ENCODE results near the gene SAMD15.

Gene SAMD15

GRCh38 chr14:77424862-77425261 lies 47.7 kb downstream of the SAMD15 start:
- no peak overlapping the region for H3K4ac ChIP-seq (ENCODE audit: low read depth in 1 of 2, low read length in 2 of 2)
- no peak overlapping the region for H3K9ac ChIP-seq (ENCODE audit: low read length)
- H3K4me3 ChIP-seq (ENCODE audit: insufficient read depth in 1 of 2, low read depth in 1 of 2, low read length in 2 of 2) = no peak overlapping the region
- H3K4me2 ChIP-seq (ENCODE audit: low read length, poor library complexity, severe bottlenecking) = no peak overlapping the region
- H3K14ac ChIP-seq (ENCODE audit: low read length in 2 of 2) = no peak overlapping the region
- H2AFZ ChIP-seq (ENCODE audit: low read depth, low read length) = no peak overlapping the region
- H2BK15ac ChIP-seq (ENCODE audit: low read depth, poor library complexity, severe bottlenecking) = no peak overlapping the region
- H2BK5ac ChIP-seq (ENCODE audit: low read depth, low read length, poor library complexity, severe bottlenecking) = no peak overlapping the region
- H2BK120ac ChIP-seq (ENCODE audit: low read depth, low read length) = no peak overlapping the region
- H3K4me1 ChIP-seq (ENCODE audit: control insufficient read depth, insufficient read depth, low read depth, low read length) = no peaks in the 10 kb centered on the region
- H3K79me1 ChIP-seq (replicated peaks; ENCODE audit: low read length, poor library complexity, severe bottlenecking) = no peaks in the 10 kb centered on the region
- no peak for DNase-seq
- no peak overlapping the region for H3K23ac ChIP-seq (ENCODE audit: low read length in 2 of 2)
- no peak overlapping the region for H2AK5ac ChIP-seq (ENCODE audit: low read length, severe bottlenecking)
- H3K27me3 ChIP-seq (ENCODE audit: control insufficient read depth in 1 of 2, insufficient read depth in 1 of 2, low read length in 2 of 2) = no peaks in the 10 kb centered on the region
- peaks cover 13% of the 10 kb centered on the region for H3K9me3 ChIP-seq (ENCODE audit: control insufficient read depth, low read length)
- peaks cover 34 to 91% of the 10 kb centered on the region in 2 experiments for H3K36me3 ChIP-seq (ENCODE audit: control insufficient read depth in 1 of 2, insufficient read depth in 2 of 2, low read depth in 1 of 2, low read length in 2 of 2)
- no peak overlapping the region for H3K18ac ChIP-seq (ENCODE audit: low read depth in 1 of 2, low read length in 2 of 2)
- 92% methylated on average over 3 of the region's 3 CpGs for WGBS
- no peak overlapping the region for H4K8ac ChIP-seq (ENCODE audit: low read length)
- H3K27ac ChIP-seq (ENCODE audit: low read length, poor library complexity, severe bottlenecking) = no peak overlapping the region
- H4K91ac ChIP-seq (ENCODE audit: low read length) = no peak overlapping the region
- H2BK12ac ChIP-seq (ENCODE audit: low read length in 2 of 2) = no peak overlapping the region

GRCh38 chr14:77426396-77426795 lies 49.2 kb downstream of the SAMD15 start:
- WGBS = 91% methylated on average over 2 of the region's 3 CpGs
- Histone ChIP-seq H4K91ac (ENCODE audit: low read length) (no peak overlapping the region), H3K4me1 (ENCODE audit: control insufficient read depth, insufficient read depth, low read depth, low read length) (no peaks in the 10 kb centered on the region)

GRCh38 chr14:77436042-77436441 lies 58.9 kb downstream of the SAMD15 start:
- H3K18ac ChIP-seq (ENCODE audit: low read depth in 1 of 2, low read length in 2 of 2) = no peak overlapping the region
- no peak overlapping the region for H3K4ac ChIP-seq (ENCODE audit: low read depth in 1 of 2, low read length in 2 of 2)
- no peaks in the 10 kb centered on the region for H3K79me1 ChIP-seq (replicated peaks; ENCODE audit: low read length, poor library complexity, severe bottlenecking)
- H4K91ac ChIP-seq (ENCODE audit: low read length) = no peak overlapping the region
- no peak overlapping the region for H3K4me2 ChIP-seq (ENCODE audit: low read length, poor library complexity, severe bottlenecking)
- no peak overlapping the region for H3K4me3 ChIP-seq (ENCODE audit: insufficient read depth in 1 of 2, low read depth in 1 of 2, low read length in 2 of 2)
- 100% methylated on average over 3 of the region's 3 CpGs for WGBS
- no peak overlapping the region for H3K27ac ChIP-seq (ENCODE audit: low read length, poor library complexity, severe bottlenecking)
- no peak overlapping the region for H2BK5ac ChIP-seq (ENCODE audit: low read depth, low read length, poor library complexity, severe bottlenecking)
- no peak overlapping the region for H2BK15ac ChIP-seq (ENCODE audit: low read depth, poor library complexity, severe bottlenecking)
- no peak overlapping the region for H2AFZ ChIP-seq (ENCODE audit: low read depth, low read length)
- no peaks in the 10 kb centered on the region for H3K9me3 ChIP-seq (ENCODE audit: control insufficient read depth, low read length)
- no peak overlapping the region for H3K9ac ChIP-seq (ENCODE audit: low read length)
- H3K27me3 ChIP-seq (ENCODE audit: control insufficient read depth in 1 of 2, insufficient read depth in 1 of 2, low read length in 2 of 2) = no peaks in the 10 kb centered on the region
- no peak for DNase-seq
- H2BK120ac ChIP-seq (ENCODE audit: low read depth, low read length) = no peak overlapping the region
- no peak overlapping the region for H2AK5ac ChIP-seq (ENCODE audit: low read length, severe bottlenecking)
- no peaks in the 10 kb centered on the region for H3K4me1 ChIP-seq (ENCODE audit: control insufficient read depth, insufficient read depth, low read depth, low read length)
- no peak overlapping the region for H3K14ac ChIP-seq (ENCODE audit: low read length in 2 of 2)
- no peak overlapping the region for H2BK12ac ChIP-seq (ENCODE audit: low read length in 2 of 2)
- H3K36me3 ChIP-seq (ENCODE audit: control insufficient read depth in 1 of 2, insufficient read depth in 2 of 2, low read depth in 1 of 2, low read length in 2 of 2) = peaks cover 13 to 87% of the 10 kb centered on the region in 2 experiments
- H4K8ac ChIP-seq (ENCODE audit: low read length) = no peak overlapping the region
- no peak overlapping the region for H3K23ac ChIP-seq (ENCODE audit: low read length in 2 of 2)

More at GRCh38 chr14:77426396-77426795, 49.2 kb downstream of the SAMD15 start:
- Histone ChIP-seq H2BK5ac (ENCODE audit: low read depth, low read length, poor library complexity, severe bottlenecking) (no peak overlapping the region), H2AK5ac (ENCODE audit: low read length, severe bottlenecking) (no peak overlapping the region), H3K27me3 (ENCODE audit: control insufficient read depth in 1 of 2, insufficient read depth in 1 of 2, low read length in 2 of 2) (no peaks in the 10 kb centered on the region), H2AFZ (ENCODE audit: low read depth, low read length) (no peak overlapping the region), H3K18ac (ENCODE audit: low read depth in 1 of 2, low read length in 2 of 2) (no peak overlapping the region), H3K9ac (ENCODE audit: low read length) (no peak overlapping the region), H2BK120ac (ENCODE audit: low read depth, low read length) (no peak overlapping the region), H3K4me2 (ENCODE audit: low read length, poor library complexity, severe bottlenecking) (no peak overlapping the region), H3K14ac (ENCODE audit: low read length in 2 of 2) (no peak overlapping the region), H2BK15ac (ENCODE audit: low read depth, poor library complexity, severe bottlenecking) (no peak overlapping the region), H3K23ac (ENCODE audit: low read length in 2 of 2) (no peak overlapping the region), H3K27ac (ENCODE audit: low read length, poor library complexity, severe bottlenecking) (no peak overlapping the region), H3K4ac (ENCODE audit: low read depth in 1 of 2, low read length in 2 of 2) (no peak overlapping the region), H3K79me1 (replicated peaks; ENCODE audit: low read length, poor library complexity, severe bottlenecking) (no peaks in the 10 kb centered on the region), H2BK12ac (ENCODE audit: low read length in 2 of 2) (no peak overlapping the region), H4K8ac (ENCODE audit: low read length) (no peak overlapping the region), H3K9me3 (ENCODE audit: control insufficient read depth, low read length) (no peaks in the 10 kb centered on the region), H3K4me3 (ENCODE audit: insufficient read depth in 1 of 2, low read depth in 1 of 2, low read length in 2 of 2) (no peak overlapping the region), H3K36me3 (ENCODE audit: control insufficient read depth in 1 of 2, insufficient read depth in 2 of 2, low read depth in 1 of 2, low read length in 2 of 2) (peaks cover 34 to 94% of the 10 kb centered on the region in 2 experiments)
- DNase-seq = no peak

- Histone ChIP-seq H3K9ac (ENCODE audit: low read length) (no peak overlapping the region), H2AFZ (ENCODE audit: low read depth, low read length) (no peak overlapping the region), H3K14ac (ENCODE audit: low read length in 2 of 2) (no peak overlapping the region), H3K18ac (ENCODE audit: low read depth in 1 of 2, low read length in 2 of 2) (no peak overlapping the region), H2AK5ac (ENCODE audit: low read length, severe bottlenecking) (no peak overlapping the region), H3K4ac (ENCODE audit: low read depth in 1 of 2, low read length in 2 of 2) (no peak overlapping the region), H3K4me2 (ENCODE audit: low read length, poor library complexity, severe bottlenecking) (no peak overlapping the region), H2BK5ac (ENCODE audit: low read depth, low read length, poor library complexity, severe bottlenecking) (no peak overlapping the region), H4K8ac (ENCODE audit: low read length) (no peak overlapping the region), H2BK120ac (ENCODE audit: low read depth, low read length) (no peak overlapping the region), H3K23ac (ENCODE audit: low read length in 2 of 2) (no peak overlapping the region), H2BK12ac (ENCODE audit: low read length in 2 of 2) (no peak overlapping the region), H3K27ac (ENCODE audit: low read length, poor library complexity, severe bottlenecking) (no peak overlapping the region), H3K36me3 (ENCODE audit: control insufficient read depth in 1 of 2, insufficient read depth in 2 of 2, low read depth in 1 of 2, low read length in 2 of 2) (peaks cover 25 to 92% of the 10 kb centered on the region in 2 experiments), H4K91ac (ENCODE audit: low read length) (no peak overlapping the region), H2BK15ac (ENCODE audit: low read depth, poor library complexity, severe bottlenecking) (no peak overlapping the region), H3K27me3 (ENCODE audit: control insufficient read depth in 1 of 2, insufficient read depth in 1 of 2, low read length in 2 of 2) (no peaks in the 10 kb centered on the region), H3K9me3 (ENCODE audit: control insufficient read depth, low read length) (no peaks in the 10 kb centered on the region), H3K4me3 (ENCODE audit: insufficient read depth in 1 of 2, low read depth in 1 of 2, low read length in 2 of 2) (no peak overlapping the region), H3K79me1 (replicated peaks; ENCODE audit: low read length, poor library complexity, severe bottlenecking) (no peaks in the 10 kb centered on the region), H3K4me1 (ENCODE audit: control insufficient read depth, insufficient read depth, low read depth, low read length) (no peaks in the 10 kb centered on the region)
- WGBS = no CpG with 5 or more reads among the region's 1 CpG
- no peak for DNase-seq
These were observed 61.4 kb downstream of the SAMD15 start for GRCh38 chr14:77438596-77438995.

Data from mesenchymal stem cell (in vitro differentiated cells and primary cell).